HFFc6 (cell line): ENCODE measurements around the gene ATP13A5. TPM values are rescaled to one million over a fixed set of nuclear protein-coding genes. Genes with fewer than 3 reads are reported as not detected.

Source experiments
- DNase-seq: peaks from one replicate; pipeline ENCODE4 v3.0.0-alpha.2; 2018
- H3K27ac Mint-ChIP-seq: 2 replicates; pipeline ENCODE4 v1.8.0; 2020; ENCODE audit warnings: mild to moderate bottlenecking, mixed read lengths
- H3K27me3 Mint-ChIP-seq: 2 replicates; pipeline ENCODE4 v1.8.0; 2021; ENCODE audit warnings: mild to moderate bottlenecking, moderate library complexity, mixed read lengths; ENCODE audit not compliant: insufficient read depth
- H3K36me3 Mint-ChIP-seq: 2 replicates; pipeline ENCODE4 v1.8.0; 2021; ENCODE audit warnings: low read depth, mixed read lengths
- H3K4me1 Mint-ChIP-seq: 2 replicates; pipeline ENCODE4 v1.8.0; 2020; ENCODE audit warnings: low read depth, mixed read lengths
- H3K4me3 Mint-ChIP-seq: 2 replicates; pipeline ENCODE4 v1.8.0; 2020; ENCODE audit warnings: mild to moderate bottlenecking, moderate library complexity, mixed read lengths
- H3K9me3 Mint-ChIP-seq: 2 replicates; pipeline ENCODE4 v1.8.0; 2020; ENCODE audit warnings: mild to moderate bottlenecking, mixed read lengths
- CTCF ChIP-seq: fragments of 200-600 bp; sonication (generic); IDR thresholded peaks from 2 replicates; pipeline ENCODE4 v1.5.0; 2021; ENCODE audit warnings: antibody characterized with exemption, mild to moderate bottlenecking
- total RNA-seq, 6 experiments: library from RNA; stranded (reverse); fragmentation: NEBNext Ultra II Directional; extraction: Animal tissue kit (Norgen Biotek cat#: 25700); gene quantifications; 2 replicates in 1 of 6; 3 replicates in 5 of 6; pipeline ENCODE4 v1.2.3, GENCODE V29; 2021

Gene ATP13A5
- total RNA-seq, 6 experiments from 2014 or later = not detected

GRCh38 chr3:193310914-193311723 is 67.4 kb downstream of the ATP13A5 start:
- H3K4me3 Mint-ChIP-seq = no peak overlapping the region

GRCh38 chr3:193305356-193305755 is 73.2 kb downstream of the ATP13A5 start:
- no peak overlapping the region for H3K4me3 Mint-ChIP-seq

More at GRCh38 chr3:193310914-193311723, 67.4 kb downstream of the ATP13A5 start:
- no peaks in the 10 kb centered on the region for H3K4me1 Mint-ChIP-seq
- H3K27me3 Mint-ChIP-seq = peaks cover 2% of the 10 kb centered on the region; the same call in 1 of the 2 replicates
- H3K36me3 Mint-ChIP-seq = peaks cover 4% of the 10 kb centered on the region; the same call in 1 of the 2 replicates
- no peak for TF ChIP-seq CTCF
- H3K9me3 Mint-ChIP-seq = peaks cover 60% of the 10 kb centered on the region
- no peak for DNase-seq
- H3K27ac Mint-ChIP-seq = no peak overlapping the region

GRCh38 chr3:193301433-193301832 is 77.1 kb downstream of the ATP13A5 start:
- Mint-ChIP-seq H3K27me3 (no peaks in the 10 kb centered on the region), H3K27ac (no peak overlapping the region), H3K4me1 (no peaks in the 10 kb centered on the region), H3K4me3 (no peak overlapping the region), H3K36me3 (no peaks in the 10 kb centered on the region), H3K9me3 (peaks cover 41% of the 10 kb centered on the region)
- no peak for TF ChIP-seq CTCF
- no peak for DNase-seq

More at GRCh38 chr3:193305356-193305755, 73.2 kb downstream of the ATP13A5 start:
- H3K36me3 Mint-ChIP-seq = peaks cover 4% of the 10 kb centered on the region; the same call in 1 of the 2 replicates
- peaks cover 48% of the 10 kb centered on the region for H3K9me3 Mint-ChIP-seq
- no peak for DNase-seq
- no peak overlapping the region for H3K27ac Mint-ChIP-seq
- no peaks in the 10 kb centered on the region for H3K4me1 Mint-ChIP-seq
- no peak for TF ChIP-seq CTCF
- H3K27me3 Mint-ChIP-seq = no peaks in the 10 kb centered on the region

GRCh38 chr3:193297421-193297820 is 81.1 kb downstream of the ATP13A5 start:
- no peak for DNase-seq
- no peak for TF ChIP-seq CTCF
- Mint-ChIP-seq H3K4me3 (no peak overlapping the region), H3K27me3 (no peaks in the 10 kb centered on the region), H3K27ac (no peak overlapping the region), H3K4me1 (no peaks in the 10 kb centered on the region), H3K36me3 (no peaks in the 10 kb centered on the region), H3K9me3 (peaks cover 38% of the 10 kb centered on the region)

- DNase-seq = no peak
- no peak overlapping the region for H3K27ac Mint-ChIP-seq
- no peaks in the 10 kb centered on the region for H3K4me1 Mint-ChIP-seq
- TF ChIP-seq CTCF = no peak
- no peaks in the 10 kb centered on the region for H3K27me3 Mint-ChIP-seq
- H3K9me3 Mint-ChIP-seq = peaks cover 33% of the 10 kb centered on the region
- no peaks in the 10 kb centered on the region for H3K36me3 Mint-ChIP-seq
- no peak overlapping the region for H3K4me3 Mint-ChIP-seq
Measured at GRCh38 chr3:193295985-193296384, 82.6 kb downstream of the ATP13A5 start.
